ENCODE measurements around the gene ALG9.
A peak's percentile ranks its signal among the peaks of the same experiment; 100 is the strongest.
"Not testable (repeated sequence)": the region's sequence is repeated elsewhere in the genome, so short reads cannot be mapped to it uniquely, and the experiment has no call there.

Gene ALG9

GRCh38 chr11:111870886-111871692, at the start of gene ALG9:
Gene ALG9 (minus strand): TSS chr11:111871581. CDS start chr11:111871482, 99 bp downstream.
- peak; percentile 91 for DNase-seq

GRCh38 chr11:111920908-111921307, 49.5 kb upstream of the ALG9 start:
- DNase-seq = no peak

GRCh38 chr11:111918390-111919256, 47.2 kb upstream of the ALG9 start, which contains the start of gene C11orf52:
Gene C11orf52 (plus strand): TSS chr11:111918913. CDS start chr11:111918973, 60 bp downstream.
- DNase-seq = no peak

GRCh38 chr11:111917788-111918187, 46.4 kb upstream of the ALG9 start:
- DNase-seq = no peak

GRCh38 chr11:111917312-111917711, 45.9 kb upstream of the ALG9 start:
- no peak for DNase-seq

GRCh38 chr11:111916768-111917167, 45.4 kb upstream of the ALG9 start:
- DNase-seq = no peak

GRCh38 chr11:111913997-111914396, 42.6 kb upstream of the ALG9 start:
- no peak for DNase-seq

- DNase-seq = no peak
Measured at GRCh38 chr11:111913031-111913861, 41.9 kb upstream of the ALG9 start.

GRCh38 chr11:111912535-111912934, 41.2 kb upstream of the ALG9 start, which contains the start of gene HSPB2:
Gene HSPB2 (plus strand): TSS chr11:111912734. CDS start chr11:111912830, 96 bp downstream.
- DNase-seq = no peak

- DNase-seq = no peak
Measured at GRCh38 chr11:111911563-111912401, 40.4 kb upstream of the ALG9 start, which contains the start of gene CRYAB. Gene CRYAB (minus strand): TSS chr11:111911770. CDS start chr11:111911724, 46 bp downstream.

- no peak for DNase-seq
Measured at GRCh38 chr11:111910676-111911562, 39.5 kb upstream of the ALG9 start.

- no peak for DNase-seq
Measured at GRCh38 chr11:111909378-111909777, 38.0 kb upstream of the ALG9 start.

- no peak for DNase-seq
Measured at GRCh38 chr11:111908639-111909305, 37.4 kb upstream of the ALG9 start.

GRCh38 chr11:111906680-111907079, 35.3 kb upstream of the ALG9 start:
- DNase-seq = no peak

- DNase-seq = no peak
Measured at GRCh38 chr11:111905411-111905810, 34.0 kb upstream of the ALG9 start.

GRCh38 chr11:111886844-111887243, 15.5 kb upstream of the ALG9 start:
- no peak for DNase-seq

GRCh38 chr11:111886032-111886431, 14.7 kb upstream of the ALG9 start:
- DNase-seq = no peak

GRCh38 chr11:111885053-111885452, 13.7 kb upstream of the ALG9 start:
- DNase-seq = not testable (repeated sequence)

GRCh38 chr11:111882202-111882601, 10.8 kb upstream of the ALG9 start:
- DNase-seq = no peak

GRCh38 chr11:111879637-111879960, 8.2 kb upstream of the ALG9 start:
- DNase-seq = no peak

Data from activated CD4-positive, CD25-positive, alpha-beta regulatory T cell treated with anti-CD3 and anti-CD28 coated beads, Interleukin-2, amount 50 U/mL, for 72 hours (primary cell).